Hippocampal formation (tissue), 2 donors: ENCODE data around the gene ZCCHC14.
A peak's percentile ranks its signal among the peaks of the same experiment; 100 is the strongest.

Experiments used
- DNase-seq, 2 donors: peaks; one replicate each; lab custom pipeline; 2025; lab: John Stamatoyannopoulos, UW

Gene ZCCHC14

GRCh38 chr16:87431926-87432325, 60.9 kb downstream of the ZCCHC14 start:
- DNase-seq: no peak

GRCh38 chr16:87426423-87427215, 66.2 kb downstream of the ZCCHC14 start:
- DNase-seq: no peak

GRCh38 chr16:87425941-87426340, 66.9 kb downstream of the ZCCHC14 start:
- no peak for DNase-seq

- DNase-seq: no peak
Observed at GRCh38 chr16:87424266-87424665, 68.6 kb downstream of the ZCCHC14 start.

- DNase-seq: no peak
Observed at GRCh38 chr16:87423429-87423828, 69.4 kb downstream of the ZCCHC14 start.

- DNase-seq: no peak
Observed at GRCh38 chr16:87422106-87422505, 70.7 kb downstream of the ZCCHC14 start.

- DNase-seq: no peak
Observed at GRCh38 chr16:87421003-87421912, 71.6 kb downstream of the ZCCHC14 start.

GRCh38 chr16:87420026-87421002, 72.5 kb downstream of the ZCCHC14 start:
- no peak for DNase-seq

GRCh38 chr16:87418644-87419043, 74.2 kb downstream of the ZCCHC14 start:
- DNase-seq: no peak

GRCh38 chr16:87418216-87418615, 74.6 kb downstream of the ZCCHC14 start:
- no peak for DNase-seq

- DNase-seq: no peak
Observed at GRCh38 chr16:87417528-87417910, 75.3 kb downstream of the ZCCHC14 start.

- peak in 1 of 2 donors; percentile 24 for DNase-seq
Observed at GRCh38 chr16:87416826-87417527, 75.8 kb downstream of the ZCCHC14 start.

- no peak for DNase-seq
Observed at GRCh38 chr16:87415441-87415840, 77.4 kb downstream of the ZCCHC14 start.

- no peak for DNase-seq
Observed at GRCh38 chr16:87414251-87414680, 78.6 kb downstream of the ZCCHC14 start.

GRCh38 chr16:87412996-87413421, 79.8 kb downstream of the ZCCHC14 start:
- DNase-seq: no peak

GRCh38 chr16:87412371-87412995, 80.3 kb downstream of the ZCCHC14 start:
- no peak for DNase-seq

GRCh38 chr16:87411375-87412271, 81.2 kb downstream of the ZCCHC14 start:
- DNase-seq: peak in 1 of 2 donors; percentile 20

GRCh38 chr16:87410968-87411367, 81.9 kb downstream of the ZCCHC14 start:
- DNase-seq: no peak

- DNase-seq: no peak
Observed at GRCh38 chr16:87410530-87410929, 82.3 kb downstream of the ZCCHC14 start.
